HG03469 (cell line): ENCODE measurements around the gene COL20A1.
"Not testable (repeated sequence)": the region's sequence is repeated elsewhere in the genome, so short reads cannot be mapped to it uniquely, and the experiment has no call there.

Experiments used
- ATAC-seq: cut with Tn5 transposase; IDR thresholded peaks from one replicate; pipeline ENCODE4 v1.9.1; 2021; ENCODE audit warnings: mild to moderate bottlenecking, moderate library complexity, moderate number of reproducible peaks; ENCODE audit not compliant: unreplicated experiment

The COL20A1 gene

GRCh38 chr20:63290136-63290676 is 2.8 kb upstream of the COL20A1 start:
- ATAC-seq: no peak

- no peak for ATAC-seq
Measured at GRCh38 chr20:63290677-63291472, 2.1 kb upstream of the COL20A1 start.

- ATAC-seq: no peak
Measured at GRCh38 chr20:63291811-63292210, 1.2 kb upstream of the COL20A1 start.

GRCh38 chr20:63292292-63292701 is 689 bp upstream of the COL20A1 start:
- no peak for ATAC-seq

- no peak for ATAC-seq
Measured at GRCh38 chr20:63293456-63293855, 470 bp downstream of the COL20A1 start.

- no peak for ATAC-seq
Measured at GRCh38 chr20:63293871-63294535, 1.0 kb downstream of the COL20A1 start.

GRCh38 chr20:63294536-63294900 is 1.5 kb downstream of the COL20A1 start:
- no peak for ATAC-seq

GRCh38 chr20:63295018-63295417 is 2.0 kb downstream of the COL20A1 start:
- no peak for ATAC-seq

- ATAC-seq: no peak
Measured at GRCh38 chr20:63295422-63295821, 2.4 kb downstream of the COL20A1 start.

- ATAC-seq: no peak
Measured at GRCh38 chr20:63295846-63296245, 2.9 kb downstream of the COL20A1 start.

GRCh38 chr20:63296531-63297299 is 3.7 kb downstream of the COL20A1 start:
- no peak for ATAC-seq

GRCh38 chr20:63297371-63297781 is 4.4 kb downstream of the COL20A1 start:
- ATAC-seq: no peak

- no peak for ATAC-seq
Measured at GRCh38 chr20:63297796-63298572, 5.0 kb downstream of the COL20A1 start.

GRCh38 chr20:63298731-63299312 is 5.8 kb downstream of the COL20A1 start:
- no peak for ATAC-seq

GRCh38 chr20:63301671-63302070 is 8.7 kb downstream of the COL20A1 start:
- ATAC-seq: no peak

GRCh38 chr20:63303095-63303666 is 10.2 kb downstream of the COL20A1 start:
- no peak for ATAC-seq

- ATAC-seq: no peak
Measured at GRCh38 chr20:63305393-63305792, 12.4 kb downstream of the COL20A1 start.

- not testable (repeated sequence) for ATAC-seq
Measured at GRCh38 chr20:63305933-63306672, 13.1 kb downstream of the COL20A1 start.
